HFF-Myc (cell line): ENCODE results near the gene MAGEB17.

Source experiments
- DNase-seq: peaks from one replicate; pipeline ENCODE4 v3.0.0-alpha.2; 2011; ENCODE audit warnings: low read depth; ENCODE audit errors: extremely low read depth
- H3K4me3 ChIP-seq: replicated peaks from 2 replicates; pipeline ENCODE4 v1.5.1; 2011; ENCODE audit warnings: low read depth, mild to moderate bottlenecking, control low read depth, low read length
- TF ChIP-seq, protein P1 (sequence below): IDR thresholded peaks from 2 replicates; pipeline ENCODE4 v1.5.1; 2012; ENCODE audit warnings: mild to moderate bottlenecking, low read depth, low read length, control low read depth; ENCODE audit errors: missing control alignments

MAGEB17 gene

DNA sequence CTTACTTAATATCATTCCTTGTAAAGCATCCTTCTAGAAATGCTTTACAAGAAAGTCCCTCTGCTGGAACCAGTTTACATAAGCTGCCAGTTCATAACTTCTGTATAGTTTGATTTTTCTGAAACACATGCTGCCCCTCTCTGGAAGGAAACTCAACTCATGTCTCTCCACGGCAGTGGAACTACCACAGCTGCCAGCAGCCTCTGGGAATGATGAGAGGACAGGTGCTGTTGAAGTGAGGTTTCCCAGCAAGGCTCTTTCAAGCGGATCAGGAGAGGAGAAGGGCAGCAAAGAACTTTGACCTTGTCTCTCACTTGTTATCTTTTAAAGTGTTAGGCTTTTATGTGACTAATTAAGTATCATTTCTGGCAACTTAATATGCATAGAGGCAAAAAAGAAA is 36.6 kb upstream of the MAGEB17 start:
- no peak for DNase-seq
- H3K4me3 ChIP-seq = no peak overlapping the region
- TF ChIP-seq, protein P1, sequence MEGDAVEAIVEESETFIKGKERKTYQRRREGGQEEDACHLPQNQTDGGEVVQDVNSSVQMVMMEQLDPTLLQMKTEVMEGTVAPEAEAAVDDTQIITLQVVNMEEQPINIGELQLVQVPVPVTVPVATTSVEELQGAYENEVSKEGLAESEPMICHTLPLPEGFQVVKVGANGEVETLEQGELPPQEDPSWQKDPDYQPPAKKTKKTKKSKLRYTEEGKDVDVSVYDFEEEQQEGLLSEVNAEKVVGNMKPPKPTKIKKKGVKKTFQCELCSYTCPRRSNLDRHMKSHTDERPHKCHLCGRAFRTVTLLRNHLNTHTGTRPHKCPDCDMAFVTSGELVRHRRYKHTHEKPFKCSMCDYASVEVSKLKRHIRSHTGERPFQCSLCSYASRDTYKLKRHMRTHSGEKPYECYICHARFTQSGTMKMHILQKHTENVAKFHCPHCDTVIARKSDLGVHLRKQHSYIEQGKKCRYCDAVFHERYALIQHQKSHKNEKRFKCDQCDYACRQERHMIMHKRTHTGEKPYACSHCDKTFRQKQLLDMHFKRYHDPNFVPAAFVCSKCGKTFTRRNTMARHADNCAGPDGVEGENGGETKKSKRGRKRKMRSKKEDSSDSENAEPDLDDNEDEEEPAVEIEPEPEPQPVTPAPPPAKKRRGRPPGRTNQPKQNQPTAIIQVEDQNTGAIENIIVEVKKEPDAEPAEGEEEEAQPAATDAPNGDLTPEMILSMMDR = no peak

DNA sequence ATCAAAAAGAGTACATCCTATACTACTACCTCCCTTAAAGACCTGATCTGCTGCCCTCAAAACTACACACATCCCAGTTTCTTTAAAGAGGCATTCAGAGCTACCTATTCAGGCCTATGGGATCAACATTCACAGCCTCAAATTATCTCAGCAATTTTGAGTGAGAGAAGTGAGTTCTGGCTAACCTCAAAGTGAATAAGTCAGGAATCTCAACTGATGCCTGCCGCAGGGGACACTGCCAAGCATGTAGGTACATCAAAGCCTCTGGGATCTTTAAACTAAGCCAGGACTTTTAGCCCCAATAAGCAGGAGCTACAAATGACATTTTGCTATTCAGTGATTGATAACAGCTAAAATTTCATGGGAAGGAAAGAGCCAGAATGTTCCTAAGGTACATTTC is 32.3 kb upstream of the MAGEB17 start:
- DNase-seq = no peak
- no peak overlapping the region for H3K4me3 ChIP-seq
- TF ChIP-seq, protein P1 = no peak

DNA sequence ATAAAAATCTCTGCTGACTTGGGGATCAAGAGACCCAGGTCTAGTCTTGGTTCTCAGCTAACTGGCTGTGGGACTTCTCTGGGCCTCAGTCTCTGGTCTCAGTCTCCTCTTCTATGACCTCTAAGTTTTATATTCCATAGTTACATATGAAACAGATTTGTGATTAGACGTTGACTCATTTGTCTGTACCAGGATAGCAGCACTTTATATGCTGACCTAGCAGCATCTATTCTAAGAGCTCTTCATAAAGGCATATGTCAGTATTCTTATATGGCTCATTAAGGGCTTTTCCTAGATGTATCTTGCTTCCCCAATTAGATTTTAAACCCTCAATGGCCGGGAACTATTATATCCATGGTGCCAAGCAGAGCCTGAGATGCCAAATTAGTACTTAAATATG is 31.2 kb upstream of the MAGEB17 start:
- no peak for DNase-seq
- TF ChIP-seq, protein P1 = no peak
- H3K4me3 ChIP-seq = no peak overlapping the region

DNA sequence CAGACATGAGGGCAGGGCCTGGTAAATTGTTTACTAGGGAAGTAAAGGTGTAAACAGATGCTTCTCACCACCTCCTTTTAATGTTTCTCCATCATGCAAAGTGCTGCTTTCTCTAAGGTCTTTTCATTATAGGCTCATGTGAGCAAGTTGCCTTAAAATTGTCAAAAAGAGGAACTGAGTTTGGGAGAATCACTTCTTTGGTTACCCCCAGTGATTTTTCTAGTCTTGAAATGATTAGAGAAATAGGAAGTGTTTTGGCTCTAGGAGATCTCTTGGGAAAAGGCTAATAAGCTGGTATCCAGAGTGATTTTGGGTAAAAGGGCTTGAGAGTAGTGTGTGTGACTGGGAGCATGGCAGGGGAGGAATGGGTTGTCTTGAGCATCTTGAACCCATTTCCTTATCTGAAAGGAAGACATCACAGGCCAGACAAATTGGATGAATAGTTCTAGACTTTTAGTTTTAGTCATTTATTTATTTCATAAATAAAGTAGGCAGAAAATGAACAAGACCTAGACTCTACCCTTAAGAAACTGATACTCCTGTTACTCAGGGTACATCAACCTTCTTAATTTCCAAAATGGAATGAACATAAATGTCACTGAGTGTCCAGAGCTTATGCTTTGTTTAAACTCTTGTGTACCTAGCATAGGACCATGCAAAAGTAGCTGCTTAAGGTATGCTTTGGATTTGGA is 29.7 kb upstream of the MAGEB17 start:
- no peak for DNase-seq
- TF ChIP-seq, protein P1 = no peak
- no peak overlapping the region for H3K4me3 ChIP-seq

DNA sequence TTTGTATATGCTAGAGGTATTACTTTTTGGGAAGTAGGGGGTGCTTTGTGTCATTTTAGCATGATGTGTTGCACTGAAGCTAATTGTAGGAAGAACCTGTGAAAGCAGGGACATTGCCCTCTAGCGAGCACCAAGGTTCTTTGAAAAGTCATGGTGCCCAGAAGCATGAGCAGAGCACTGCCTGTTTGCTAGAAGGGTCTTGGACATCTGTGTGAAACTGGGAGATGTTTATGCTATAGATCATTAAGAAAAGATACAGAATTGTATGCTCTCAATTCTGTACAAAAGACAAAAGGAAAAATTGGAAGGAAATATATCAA is 29.2 kb upstream of the MAGEB17 start:
- TF ChIP-seq, protein P1 = peak; percentile 7
- no peak overlapping the region for H3K4me3 ChIP-seq
- no peak for DNase-seq

DNA sequence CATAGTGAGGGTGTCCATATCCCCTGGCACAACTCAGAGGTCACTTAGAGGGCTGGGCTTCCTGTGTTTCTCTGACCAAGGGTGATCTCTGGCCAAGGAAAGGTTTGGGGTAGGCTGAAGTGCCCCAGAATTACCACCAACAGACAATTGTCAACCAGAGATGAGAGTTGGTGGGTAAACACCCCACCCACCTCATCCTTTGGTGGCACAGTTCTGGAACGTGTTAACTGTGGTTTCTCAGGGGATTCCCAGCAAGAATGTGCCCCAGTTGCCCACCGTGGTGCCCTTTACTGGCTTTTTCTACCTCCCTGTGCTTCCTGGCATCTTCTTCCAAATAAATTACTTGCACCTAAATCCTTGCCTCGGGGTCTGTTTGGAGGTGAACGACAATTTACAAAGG is 26.8 kb upstream of the MAGEB17 start:
- DNase-seq = no peak
- H3K4me3 ChIP-seq = no peak overlapping the region
- TF ChIP-seq, protein P1 = no peak

DNA sequence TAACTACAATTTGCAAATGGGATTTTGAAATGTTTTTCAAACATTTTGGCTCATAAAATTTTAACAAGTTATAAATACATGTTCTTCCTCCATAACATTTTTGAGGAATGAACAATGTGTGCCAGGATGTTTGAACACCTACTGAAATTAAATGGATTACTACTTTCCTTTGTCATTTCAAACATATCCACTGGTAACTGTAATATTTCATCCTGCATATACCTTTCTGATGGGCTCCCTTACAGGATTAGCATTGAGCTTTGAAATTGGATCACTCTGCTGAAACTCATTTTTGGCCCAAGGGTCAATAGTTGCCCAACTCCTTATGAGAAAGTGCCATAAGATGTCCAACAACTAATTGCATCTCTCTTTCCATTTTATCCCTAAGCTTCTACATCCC is 26.3 kb upstream of the MAGEB17 start:
- no peak overlapping the region for H3K4me3 ChIP-seq
- TF ChIP-seq, protein P1 = no peak
- DNase-seq = no peak
